ENCODE measurements around the gene ASB1.

DNA sequence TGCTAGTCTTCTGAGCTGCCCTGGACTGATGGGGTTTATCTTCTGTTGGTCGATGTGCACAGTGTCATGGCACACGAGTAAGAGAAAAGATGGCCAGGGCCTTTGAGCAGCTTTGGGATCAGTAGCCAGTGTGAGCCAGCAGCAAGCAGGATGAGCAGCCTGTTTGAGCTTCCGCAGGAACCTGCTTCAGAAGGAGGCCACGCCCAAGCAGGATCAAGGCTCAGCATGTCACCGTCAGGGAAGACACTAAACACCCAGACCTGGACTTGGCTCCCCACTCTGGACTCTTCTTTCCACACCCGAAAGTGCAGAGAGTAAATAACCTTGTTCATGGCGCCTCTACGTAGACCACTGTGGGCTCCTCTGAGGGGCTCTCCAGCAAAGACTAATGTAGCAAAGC lies 25.2 kb upstream of the ASB1 start:
- TF ChIP-seq ZNF610 (tag by site-specific recombination; IDR thresholded peaks at IDR 0.05; ENCODE audit: borderline replicate concordance) (no peak), OSR2 (tag by site-specific recombination; IDR thresholded peaks at IDR 0.05) (no peak), SP3 (tag by site-specific recombination; IDR thresholded peaks at IDR 0.05) (no peak), ZNF114 (tag by site-specific recombination; IDR thresholded peaks at IDR 0.05) (no peak), MYNN (tag by site-specific recombination; IDR thresholded peaks at IDR 0.05; ENCODE audit: borderline replicate concordance) (no peak), YY1 (tag by site-specific recombination; IDR thresholded peaks at IDR 0.05) (no peak), ZNF324 (tag by site-specific recombination; IDR thresholded peaks at IDR 0.05) (no peak), GLIS2 (tag by site-specific recombination; IDR thresholded peaks at IDR 0.05) (no peak), ZNF274 (IDR thresholded peaks at IDR 0.05; ENCODE audit: low read length) (no peak), ZNF274 (tag by site-specific recombination; IDR thresholded peaks at IDR 0.05; ENCODE audit: borderline replicate concordance) (no peak)
- TF ChIP-seq, protein P1, sequence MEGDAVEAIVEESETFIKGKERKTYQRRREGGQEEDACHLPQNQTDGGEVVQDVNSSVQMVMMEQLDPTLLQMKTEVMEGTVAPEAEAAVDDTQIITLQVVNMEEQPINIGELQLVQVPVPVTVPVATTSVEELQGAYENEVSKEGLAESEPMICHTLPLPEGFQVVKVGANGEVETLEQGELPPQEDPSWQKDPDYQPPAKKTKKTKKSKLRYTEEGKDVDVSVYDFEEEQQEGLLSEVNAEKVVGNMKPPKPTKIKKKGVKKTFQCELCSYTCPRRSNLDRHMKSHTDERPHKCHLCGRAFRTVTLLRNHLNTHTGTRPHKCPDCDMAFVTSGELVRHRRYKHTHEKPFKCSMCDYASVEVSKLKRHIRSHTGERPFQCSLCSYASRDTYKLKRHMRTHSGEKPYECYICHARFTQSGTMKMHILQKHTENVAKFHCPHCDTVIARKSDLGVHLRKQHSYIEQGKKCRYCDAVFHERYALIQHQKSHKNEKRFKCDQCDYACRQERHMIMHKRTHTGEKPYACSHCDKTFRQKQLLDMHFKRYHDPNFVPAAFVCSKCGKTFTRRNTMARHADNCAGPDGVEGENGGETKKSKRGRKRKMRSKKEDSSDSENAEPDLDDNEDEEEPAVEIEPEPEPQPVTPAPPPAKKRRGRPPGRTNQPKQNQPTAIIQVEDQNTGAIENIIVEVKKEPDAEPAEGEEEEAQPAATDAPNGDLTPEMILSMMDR (tag by site-specific recombination; IDR thresholded peaks at IDR 0.05) = no peak
- TF ChIP-seq, protein P2, sequence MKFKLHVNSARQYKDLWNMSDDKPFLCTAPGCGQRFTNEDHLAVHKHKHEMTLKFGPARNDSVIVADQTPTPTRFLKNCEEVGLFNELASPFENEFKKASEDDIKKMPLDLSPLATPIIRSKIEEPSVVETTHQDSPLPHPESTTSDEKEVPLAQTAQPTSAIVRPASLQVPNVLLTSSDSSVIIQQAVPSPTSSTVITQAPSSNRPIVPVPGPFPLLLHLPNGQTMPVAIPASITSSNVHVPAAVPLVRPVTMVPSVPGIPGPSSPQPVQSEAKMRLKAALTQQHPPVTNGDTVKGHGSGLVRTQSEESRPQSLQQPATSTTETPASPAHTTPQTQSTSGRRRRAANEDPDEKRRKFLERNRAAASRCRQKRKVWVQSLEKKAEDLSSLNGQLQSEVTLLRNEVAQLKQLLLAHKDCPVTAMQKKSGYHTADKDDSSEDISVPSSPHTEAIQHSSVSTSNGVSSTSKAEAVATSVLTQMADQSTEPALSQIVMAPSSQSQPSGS (tag by site-specific recombination; IDR thresholded peaks at IDR 0.05; ENCODE audit: low read depth) = no peak
- TF ChIP-seq, protein P3, sequence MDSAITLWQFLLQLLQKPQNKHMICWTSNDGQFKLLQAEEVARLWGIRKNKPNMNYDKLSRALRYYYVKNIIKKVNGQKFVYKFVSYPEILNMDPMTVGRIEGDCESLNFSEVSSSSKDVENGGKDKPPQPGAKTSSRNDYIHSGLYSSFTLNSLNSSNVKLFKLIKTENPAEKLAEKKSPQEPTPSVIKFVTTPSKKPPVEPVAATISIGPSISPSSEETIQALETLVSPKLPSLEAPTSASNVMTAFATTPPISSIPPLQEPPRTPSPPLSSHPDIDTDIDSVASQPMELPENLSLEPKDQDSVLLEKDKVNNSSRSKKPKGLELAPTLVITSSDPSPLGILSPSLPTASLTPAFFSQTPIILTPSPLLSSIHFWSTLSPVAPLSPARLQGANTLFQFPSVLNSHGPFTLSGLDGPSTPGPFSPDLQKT (IDR thresholded peaks at IDR 0.05; ENCODE audit: borderline replicate concordance, low read depth, low read length) = no peak

All from HEK293 (cell line).